HG03108 (cell line): ENCODE results near the gene SFT2D3.

ENCODE experiments used
- ATAC-seq: cut with Tn5 transposase; IDR thresholded peaks from one replicate; pipeline ENCODE4 v1.9.1; 2021; ENCODE audit warnings: moderate library complexity; ENCODE audit not compliant: unreplicated experiment

The SFT2D3 gene

DNA sequence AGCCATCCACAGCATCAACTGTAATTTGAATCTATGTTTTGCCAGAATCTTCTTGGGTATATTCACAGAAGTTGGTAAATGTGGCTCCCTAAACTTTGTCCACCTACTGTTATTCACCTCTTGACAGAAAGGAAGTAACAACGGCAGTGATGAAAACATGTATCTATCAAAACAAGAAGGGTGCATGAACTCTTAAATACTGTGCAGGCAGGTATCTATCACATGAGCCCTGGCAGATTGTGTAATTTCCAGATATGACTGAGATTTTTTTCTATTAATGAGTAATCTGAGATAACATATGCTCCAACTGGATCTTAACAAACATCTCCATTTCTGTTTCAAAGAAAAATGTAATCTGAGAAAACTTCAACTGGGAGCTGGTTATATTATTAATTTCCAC lies 36.6 kb downstream of the SFT2D3 start:
- peak; percentile 40 for ATAC-seq

DNA sequence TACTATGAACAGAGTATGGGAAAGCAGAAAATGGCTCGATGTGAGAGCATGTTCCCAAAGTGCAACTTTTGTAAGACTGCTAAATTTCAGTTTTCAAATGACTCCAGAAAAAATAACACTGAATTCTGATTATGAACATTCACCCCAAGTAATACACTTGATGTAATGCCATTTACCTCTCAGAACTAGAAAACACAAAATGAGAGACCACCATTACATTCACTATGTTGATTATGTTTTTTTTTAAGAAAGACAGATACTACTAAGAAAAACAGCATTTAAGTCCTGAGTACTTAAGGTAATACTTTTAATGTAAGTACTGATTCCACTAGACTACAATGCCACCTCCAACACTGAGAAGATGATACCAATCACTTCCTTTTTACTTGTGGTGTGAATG lies 38.5 kb downstream of the SFT2D3 start:
- no peak for ATAC-seq

DNA sequence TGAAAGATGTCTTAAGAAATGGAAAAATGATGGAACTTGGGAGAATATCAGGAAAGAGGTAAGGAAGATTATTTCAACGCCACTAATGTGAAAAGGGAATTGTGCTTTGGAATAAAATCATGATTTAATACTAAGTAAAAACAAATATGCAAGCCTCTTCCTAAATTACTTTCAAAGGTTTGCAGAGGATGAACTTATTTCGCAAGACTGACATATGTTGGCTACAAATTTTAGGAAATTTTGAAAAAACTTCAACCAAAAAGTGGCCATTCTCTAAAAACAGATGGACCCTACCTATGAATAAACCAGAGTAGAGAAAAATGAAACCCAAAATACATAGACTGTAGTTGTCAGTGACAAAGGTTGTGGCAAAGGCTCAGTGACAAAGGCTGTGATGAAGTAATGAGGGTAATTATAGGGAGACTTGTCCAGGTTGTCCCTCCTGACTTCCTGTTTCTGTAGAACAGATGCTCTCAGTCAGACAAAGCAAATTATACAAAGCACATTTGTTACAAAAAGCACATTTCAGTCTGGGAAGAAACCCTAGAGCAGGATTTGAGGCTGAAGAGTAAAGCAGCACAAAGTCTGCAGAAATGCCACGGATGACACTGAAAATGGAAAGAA lies 39.5 kb downstream of the SFT2D3 start:
- ATAC-seq: no peak

DNA sequence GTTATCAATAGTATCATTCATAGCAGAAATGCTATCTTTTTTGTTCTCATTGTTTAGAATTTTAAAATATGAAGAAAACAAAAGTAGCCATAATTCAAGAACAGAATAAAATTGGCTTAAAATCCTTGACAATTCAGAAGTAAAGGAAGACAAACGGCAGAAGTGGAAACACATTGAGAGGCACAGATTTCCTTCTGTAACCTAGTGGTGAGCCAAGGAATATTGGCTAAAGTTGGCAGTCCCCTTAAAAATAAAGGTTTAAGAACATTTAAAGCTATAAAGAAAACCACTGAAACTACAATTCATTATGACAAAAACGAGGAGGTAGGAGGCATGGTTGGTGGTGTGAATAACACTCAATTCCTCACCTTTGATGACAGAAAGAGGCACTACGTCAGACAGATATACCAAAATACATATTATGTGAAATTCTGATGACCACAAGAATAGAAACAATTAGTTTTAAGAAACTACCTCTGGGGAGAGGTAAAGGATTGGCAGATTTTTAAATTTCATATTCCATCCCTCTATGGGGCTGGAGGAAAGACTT lies 42.3 kb downstream of the SFT2D3 start:
- ATAC-seq: no peak

DNA sequence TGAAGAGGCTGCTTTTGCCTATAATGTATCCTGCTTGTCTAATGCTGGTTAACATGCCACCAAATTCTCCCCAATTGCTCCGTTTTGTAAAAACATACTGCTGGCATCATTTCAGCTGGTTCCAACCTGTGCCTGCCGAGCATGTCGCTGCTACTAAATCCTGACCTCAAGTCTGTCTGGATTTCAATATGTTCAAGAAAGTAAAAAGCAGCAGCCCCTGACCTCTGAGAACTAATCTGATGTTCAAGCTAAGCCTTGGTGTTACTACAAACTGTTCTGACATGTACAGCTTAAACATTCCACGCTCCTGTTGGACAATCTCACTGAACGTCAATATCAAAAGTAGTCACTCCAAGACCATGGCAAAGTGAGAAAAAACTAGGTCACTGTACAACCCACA lies 46.3 kb downstream of the SFT2D3 start:
- ATAC-seq: no peak

DNA sequence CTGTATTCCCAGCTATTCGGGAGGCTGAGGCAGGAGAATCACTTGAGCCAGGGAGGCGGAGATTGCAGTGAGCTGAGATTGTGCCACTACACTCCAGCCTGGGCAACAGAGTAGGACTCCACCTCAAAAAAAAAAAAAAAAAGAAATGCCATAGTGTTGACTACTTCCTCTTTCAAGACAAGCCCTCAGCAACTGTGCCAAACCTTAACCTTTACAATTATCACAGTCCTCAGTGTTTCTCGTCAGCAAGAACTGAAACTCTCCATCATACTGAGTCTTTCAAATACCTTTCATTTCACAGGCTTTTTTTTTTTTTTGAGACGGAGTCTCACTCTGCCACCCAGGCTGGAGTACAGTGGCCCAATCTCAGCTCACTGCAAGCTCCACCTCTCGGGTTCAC lies 48.2 kb downstream of the SFT2D3 start:
- peak; percentile 97 for ATAC-seq

DNA sequence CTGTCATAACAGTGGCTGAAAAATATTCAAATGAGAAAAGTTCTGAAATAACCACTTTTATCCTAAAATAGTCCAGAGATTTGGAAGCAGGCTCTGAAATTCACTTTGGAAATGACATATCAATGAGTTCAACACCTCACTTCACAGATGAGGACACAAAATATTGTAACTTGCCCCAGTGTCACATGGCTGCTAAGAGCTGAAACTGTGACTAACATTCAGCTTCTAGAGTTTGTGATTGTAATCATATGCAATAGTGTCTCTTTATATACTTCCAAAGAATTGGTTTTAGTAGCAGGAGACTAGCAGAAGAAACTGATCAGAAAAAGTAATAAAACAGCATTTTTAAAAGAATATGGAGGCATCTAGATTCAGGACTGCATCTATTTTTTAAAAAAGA lies 52.1 kb downstream of the SFT2D3 start:
- no peak for ATAC-seq

DNA sequence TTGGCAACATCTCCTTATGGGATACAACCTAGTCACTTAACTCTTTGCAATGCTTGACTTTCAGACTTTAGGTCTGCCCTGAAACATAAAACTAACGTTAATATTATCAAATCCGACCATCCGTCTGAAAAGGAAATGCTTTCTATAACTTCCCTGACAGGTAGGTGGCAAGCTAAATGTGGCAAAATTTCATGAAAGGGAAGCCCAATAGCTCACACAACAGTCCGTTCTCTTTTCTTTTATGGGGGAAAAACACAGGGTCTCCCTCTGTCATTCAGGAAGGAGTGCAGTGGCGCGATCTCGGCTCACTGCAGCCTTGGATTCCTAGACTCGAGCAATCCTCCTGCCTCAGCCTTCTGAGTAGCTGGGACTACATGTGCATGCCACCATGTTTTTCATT lies 52.9 kb downstream of the SFT2D3 start:
- ATAC-seq: no peak
